Measurements from ENCODE around the gene BRSK2. TPM values are rescaled to one million over a fixed set of nuclear protein-coding genes. Genes with fewer than 3 reads are reported as not detected.
A peak's percentile ranks its signal among the peaks of the same experiment; 100 is the strongest.

BRSK2 gene
- total RNA-seq, 2 donors from 2014 or later = 67.5 to 113 TPM

DNA sequence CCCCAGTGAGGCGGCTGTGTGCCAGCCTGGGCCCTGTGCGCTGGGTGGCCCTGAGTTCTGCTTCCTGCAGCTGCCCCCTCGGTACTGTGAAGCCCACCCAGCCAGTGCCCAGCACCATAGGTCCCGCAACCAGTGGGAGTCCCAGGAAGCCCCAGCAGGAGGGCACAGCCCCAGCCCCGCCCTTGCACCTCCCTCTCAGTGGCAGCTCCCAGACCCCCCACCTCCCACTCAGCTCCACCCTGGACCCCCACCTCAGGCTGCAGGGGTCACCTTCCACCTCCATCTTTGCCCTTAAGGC, 66.0 kb downstream of the BRSK2 start:
- 57 to 74% methylated on average over 4 of the region's 5 CpGs for WGBS, 2 donors

GRCh38 chr11:1456176-1456575, 66.4 kb downstream of the BRSK2 start:
- intact Hi-C loops (cut with DNase I) = loop anchor here (10.0 kb wide), 1 partner anchor 591 kb away; no protein-coding TSS in a partner anchor
- ATAC-seq (no peak), DNase-seq (peak in 1 of 4 donors; percentile 58)
- Histone ChIP-seq H3K4me3 (no peak overlapping the region), H3K27me3 (no peaks in the 10 kb centered on the region), H3K36me3 (replicated peaks in 1 of 2; ENCODE audit: insufficient read depth in 1 of 2, low read depth in 2 of 2) (peaks cover 0 to 2% of the 10 kb centered on the region in 2 donors), H3K27ac (peak overlapping the region in 1 of 4 donors; percentile 49), H3K9me3 (no peaks in the 10 kb centered on the region), H3K4me1 (peaks cover 7% of the 10 kb centered on the region)
- TF ChIP-seq CTCF (IDR thresholded peaks at IDR 0.05) (no peak), POLR2A (IDR thresholded peaks at IDR 0.05) (no peak)
- WGBS, 2 donors = 64% methylated on average over 22 of the region's 22 CpGs; no CpG with 5 or more reads in 1 of the 2 donors

More for the DNA sequence above, 66.0 kb downstream of the BRSK2 start:
- DNase-seq (no peak), ATAC-seq (no peak)
- Histone ChIP-seq H3K36me3 (replicated peaks in 1 of 2; ENCODE audit: insufficient read depth in 1 of 2, low read depth in 2 of 2) (peaks cover 0 to 2% of the 10 kb centered on the region in 2 donors), H3K27ac (peak overlapping the region in 1 of 4 donors; percentile 49), H3K9me3 (no peaks in the 10 kb centered on the region), H3K4me3 (no peak overlapping the region), H3K27me3 (no peaks in the 10 kb centered on the region), H3K4me1 (peaks cover 7% of the 10 kb centered on the region)
- no peak for TF ChIP-seq POLR2A (IDR thresholded peaks at IDR 0.05)
- no peak for TF ChIP-seq CTCF (IDR thresholded peaks at IDR 0.05)
- intact Hi-C loops (cut with DNase I) = loop anchor here (10.0 kb wide), 1 partner anchor 591 kb away; no protein-coding TSS in a partner anchor

GRCh38 chr11:1456596-1457325, 67.0 kb downstream of the BRSK2 start:
- intact Hi-C loops (cut with DNase I) = loop anchor here (10.0 kb wide), 1 partner anchor 592 kb away; no protein-coding TSS in a partner anchor

GRCh38 chr11:1457326-1457680, 67.6 kb downstream of the BRSK2 start:
- no peak overlapping the region for H3K4me3 ChIP-seq
- H3K36me3 ChIP-seq (replicated peaks in 1 of 2; ENCODE audit: insufficient read depth in 1 of 2, low read depth in 2 of 2) = no peaks in the 10 kb centered on the region
- no peak overlapping the region for H3K27ac ChIP-seq
- no peak for TF ChIP-seq POLR2A (IDR thresholded peaks at IDR 0.05)
- no peaks in the 10 kb centered on the region for H3K9me3 ChIP-seq
- peaks cover 7% of the 10 kb centered on the region for H3K4me1 ChIP-seq
- H3K27me3 ChIP-seq = no peaks in the 10 kb centered on the region
- 97% methylated on average over 6 of the region's 13 CpGs; no CpG with 5 or more reads in 1 of the 2 donors for WGBS, 2 donors
- DNase-seq (no peak), ATAC-seq (no peak)
- intact Hi-C loops (cut with DNase I) = loop anchor here (10.0 kb wide), 1 partner anchor 593 kb away; no protein-coding TSS in a partner anchor

More at GRCh38 chr11:1456596-1457325, 67.0 kb downstream of the BRSK2 start:
- Histone ChIP-seq H3K4me1 (peaks cover 7% of the 10 kb centered on the region), H3K4me3 (no peak overlapping the region), H3K27ac (peak overlapping the region in 1 of 4 donors; percentile 49), H3K27me3 (no peaks in the 10 kb centered on the region), H3K9me3 (no peaks in the 10 kb centered on the region), H3K36me3 (replicated peaks in 1 of 2; ENCODE audit: insufficient read depth in 1 of 2, low read depth in 2 of 2) (no peaks in the 10 kb centered on the region)
- TF ChIP-seq POLR2A (IDR thresholded peaks at IDR 0.05) (no peak), CTCF (IDR thresholded peaks at IDR 0.05) (no peak)
- no peak for ATAC-seq
- WGBS, 2 donors = 90% methylated on average over 41 of the region's 44 CpGs; no CpG with 5 or more reads in 1 of the 2 donors
- no peak for DNase-seq

DNA sequence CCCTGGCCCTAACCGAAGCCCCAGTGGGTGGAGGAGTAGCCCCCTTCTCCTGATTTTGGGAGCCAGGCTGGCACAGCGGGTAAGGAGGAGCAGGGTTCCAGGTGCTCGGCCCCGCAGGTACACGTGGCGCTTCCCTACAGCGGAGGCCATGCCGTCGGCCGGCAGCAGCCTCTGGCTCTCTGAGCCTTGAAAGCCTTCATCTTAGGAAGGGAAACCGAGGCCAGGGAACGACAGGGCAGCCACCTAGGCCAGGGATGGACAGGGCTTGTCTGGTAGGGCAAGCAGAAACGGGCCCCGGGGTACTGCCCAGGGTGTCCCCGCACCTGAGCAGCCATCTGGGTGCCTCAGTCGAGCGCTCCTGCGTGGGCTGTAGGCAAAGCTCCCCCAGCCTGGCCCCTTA, 68.1 kb downstream of the BRSK2 start:
- no peaks in the 10 kb centered on the region for H3K9me3 ChIP-seq
- H3K27ac ChIP-seq = no peak overlapping the region
- no peak for ATAC-seq
- DNase-seq = no peak
- H3K4me1 ChIP-seq = peaks cover 7% of the 10 kb centered on the region
- TF ChIP-seq CTCF (IDR thresholded peaks at IDR 0.05) = no peak
- no peak for TF ChIP-seq POLR2A (IDR thresholded peaks at IDR 0.05)
- H3K27me3 ChIP-seq = no peaks in the 10 kb centered on the region
- 87 to 91% methylated on average over 3 to 16 of the region's 18 CpGs for WGBS, 2 donors
- no peak overlapping the region for H3K4me3 ChIP-seq
- intact Hi-C loops (cut with DNase I) = loop anchor here (10.0 kb wide), 1 partner anchor 593 kb away; no protein-coding TSS in a partner anchor
- no peaks in the 10 kb centered on the region for H3K36me3 ChIP-seq (replicated peaks in 1 of 2; ENCODE audit: insufficient read depth in 1 of 2, low read depth in 2 of 2)
